ENCODE results near the gene ZNHIT2.

The ZNHIT2 gene

DNA sequence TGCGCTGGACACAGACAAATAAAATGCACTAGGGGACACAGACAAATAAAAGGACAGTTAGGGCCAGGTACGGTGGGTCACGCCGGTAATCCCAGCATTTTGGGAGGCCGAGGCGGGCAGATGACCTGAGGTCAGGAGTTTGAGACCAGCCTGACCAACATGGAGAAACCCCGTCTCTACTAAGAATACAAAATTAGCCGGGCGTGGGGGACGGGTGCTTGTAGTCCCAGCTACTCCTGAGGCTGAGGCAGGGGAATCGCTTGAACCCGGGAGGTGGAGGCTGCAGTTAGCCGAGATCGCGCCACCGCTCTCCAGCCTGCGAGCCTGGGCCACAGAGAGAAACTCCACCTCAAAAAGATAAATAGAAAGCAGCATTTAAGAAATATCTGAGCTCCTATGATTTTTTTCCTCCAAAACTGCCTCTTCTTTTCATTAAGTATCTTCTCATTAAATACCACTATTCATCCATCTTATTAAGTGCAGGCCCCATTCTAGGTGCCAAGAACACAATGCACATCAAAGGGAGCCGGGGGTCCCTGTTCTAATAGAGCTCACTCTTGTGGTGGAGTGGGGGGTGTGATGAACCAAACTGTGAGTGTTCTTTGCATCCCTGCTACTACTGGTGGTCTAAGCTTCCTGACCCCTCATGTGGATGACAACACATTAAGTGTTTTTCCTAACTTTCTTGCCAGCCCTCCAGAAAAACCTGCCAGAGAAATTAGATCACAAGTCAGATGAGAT, 766 bp upstream of the ZNHIT2 start:
- DNase-seq = no peak

DNA sequence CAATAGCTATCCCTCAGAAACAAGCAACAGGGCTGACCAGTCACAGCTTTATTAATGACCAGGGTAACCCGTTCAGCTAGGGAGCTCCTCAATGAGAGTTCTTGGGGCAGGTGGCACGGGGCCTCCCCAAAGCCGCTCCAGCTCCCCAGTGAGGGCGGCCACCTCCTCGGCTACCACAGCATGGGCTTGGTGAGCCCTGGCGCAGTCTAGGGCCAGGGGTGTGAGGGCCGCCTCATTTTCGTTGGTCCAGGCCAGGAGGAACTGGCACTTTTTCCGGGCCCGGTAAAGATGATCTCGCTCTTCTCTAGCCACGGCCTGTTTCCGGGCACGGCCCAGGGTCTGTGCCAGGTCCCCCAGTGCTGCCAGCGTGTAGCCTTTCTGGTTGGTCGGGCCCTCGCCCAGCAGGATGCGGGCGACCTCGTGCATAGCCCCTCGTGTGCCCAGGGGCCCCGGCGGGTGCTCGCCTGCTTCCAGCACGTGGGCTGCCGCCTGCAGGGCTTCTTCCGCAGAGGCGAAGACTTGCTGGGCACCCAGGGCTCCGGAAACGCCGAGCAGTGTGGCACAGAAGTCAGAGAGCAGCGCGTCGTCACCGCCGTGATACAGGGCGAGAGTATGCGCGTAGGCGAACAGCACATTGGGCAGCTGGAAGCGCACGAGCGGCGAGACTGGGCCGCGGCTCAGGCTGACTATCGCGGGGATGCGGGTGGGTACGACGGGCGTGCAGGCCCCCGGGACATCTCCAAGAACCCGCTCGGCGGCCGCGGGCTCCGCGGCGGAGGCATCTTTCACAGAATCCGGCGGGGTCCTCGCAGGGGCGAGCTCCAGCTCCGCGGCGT, 913 bp downstream of the ZNHIT2 start:
- DNase-seq = peak; percentile 63

DNA sequence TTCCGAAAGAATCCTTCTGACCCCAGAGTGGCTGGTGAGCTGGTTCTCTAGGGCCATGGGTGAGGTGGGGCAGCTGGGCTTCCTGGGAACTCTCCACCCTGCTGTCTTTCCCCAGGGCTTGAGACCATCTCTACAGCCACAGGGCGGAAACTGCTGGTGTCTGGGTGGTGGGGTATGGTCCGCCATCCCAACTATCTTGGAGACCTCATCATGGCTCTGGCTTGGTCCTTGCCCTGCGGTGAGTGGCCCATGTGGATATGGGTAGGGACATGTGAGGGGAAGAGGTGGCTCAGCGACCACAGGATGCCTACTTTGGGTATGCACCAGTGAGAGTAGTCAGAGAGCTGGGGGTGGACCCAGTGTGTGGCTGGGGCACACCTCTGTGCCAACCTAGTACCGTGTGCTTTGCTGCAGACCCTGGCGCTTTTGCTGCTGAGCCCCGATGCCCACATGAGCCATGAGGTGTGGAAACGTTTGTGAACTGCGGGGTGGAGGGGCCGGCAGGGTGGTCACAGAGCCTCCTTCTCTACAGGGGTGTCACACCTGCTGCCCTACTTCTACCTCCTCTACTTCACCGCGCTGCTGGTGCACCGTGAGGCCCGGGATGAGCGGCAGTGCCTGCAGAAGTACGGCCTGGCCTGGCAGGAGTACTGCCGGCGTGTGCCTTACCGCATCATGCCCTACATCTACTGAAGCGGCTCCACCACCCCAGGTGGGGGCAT, 2.0 kb downstream of the ZNHIT2 start:
- DNase-seq = no peak

DNA sequence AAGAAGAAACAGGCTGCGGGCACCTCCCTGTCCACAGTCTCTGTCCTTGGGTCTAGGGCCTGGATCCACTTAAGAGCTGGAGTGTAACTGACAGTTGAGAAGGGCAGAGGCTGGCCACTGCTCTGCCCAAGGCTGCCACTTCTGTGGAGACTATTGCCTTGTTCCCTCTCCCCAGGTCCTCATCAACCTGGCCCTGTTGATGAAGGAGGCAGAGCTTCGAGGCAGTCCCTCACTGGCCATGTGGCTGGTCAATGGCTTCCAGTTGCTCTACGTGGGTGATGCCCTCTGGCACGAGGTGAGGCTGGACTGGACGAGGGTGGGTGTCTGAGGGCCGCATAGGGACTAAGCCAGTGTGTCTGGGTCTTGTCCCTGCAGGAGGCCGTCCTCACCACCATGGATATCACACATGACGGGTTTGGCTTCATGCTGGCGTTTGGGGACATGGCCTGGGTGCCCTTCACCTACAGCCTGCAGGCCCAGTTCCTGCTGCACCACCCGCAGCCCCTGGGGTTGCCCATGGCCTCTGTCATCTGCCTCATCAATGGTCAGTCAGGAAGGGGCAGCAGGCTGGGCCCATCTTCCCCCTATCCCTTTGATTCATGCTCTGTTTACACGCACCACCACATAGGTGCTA, 2.8 kb downstream of the ZNHIT2 start:
- no peak for DNase-seq

DNA sequence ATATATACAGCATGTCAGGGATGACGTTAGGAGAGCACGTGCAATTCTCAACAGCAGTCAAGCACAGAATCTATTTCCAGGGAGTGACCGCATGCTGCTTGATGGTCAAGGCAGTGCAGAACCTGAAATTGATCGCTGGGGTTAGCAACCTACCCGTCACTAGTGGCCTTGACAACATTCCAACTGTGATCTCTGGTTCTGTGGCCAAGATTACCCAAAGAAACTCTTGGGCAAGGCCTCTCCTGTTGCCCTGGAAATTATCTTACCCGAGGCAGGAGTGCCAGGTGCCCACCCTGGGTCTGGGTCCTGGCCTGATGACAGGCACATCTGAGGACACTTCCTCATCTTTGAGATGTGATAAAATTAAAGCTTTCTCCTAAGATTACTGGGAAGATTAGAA, 3.7 kb downstream of the ZNHIT2 start:
- DNase-seq = no peak

DNA sequence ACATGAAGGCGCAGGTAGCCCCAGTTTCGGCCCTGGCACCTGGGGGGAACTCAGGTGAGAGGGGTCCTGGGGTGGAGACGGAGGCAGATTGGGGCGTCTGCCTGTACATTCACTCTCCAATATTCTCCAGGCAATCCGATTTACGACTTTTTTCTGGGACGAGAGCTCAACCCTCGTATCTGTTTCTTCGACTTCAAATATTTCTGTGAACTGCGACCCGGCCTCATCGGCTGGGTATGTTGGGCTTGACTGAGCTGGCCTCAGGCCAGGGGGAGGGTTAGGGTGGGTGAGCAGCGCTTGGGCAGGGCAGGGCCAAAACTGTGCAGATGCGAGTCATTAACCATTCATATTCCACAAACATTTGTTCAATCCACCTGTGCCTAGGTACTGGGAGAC, 4.1 kb downstream of the ZNHIT2 start:
- DNase-seq = no peak

DNA sequence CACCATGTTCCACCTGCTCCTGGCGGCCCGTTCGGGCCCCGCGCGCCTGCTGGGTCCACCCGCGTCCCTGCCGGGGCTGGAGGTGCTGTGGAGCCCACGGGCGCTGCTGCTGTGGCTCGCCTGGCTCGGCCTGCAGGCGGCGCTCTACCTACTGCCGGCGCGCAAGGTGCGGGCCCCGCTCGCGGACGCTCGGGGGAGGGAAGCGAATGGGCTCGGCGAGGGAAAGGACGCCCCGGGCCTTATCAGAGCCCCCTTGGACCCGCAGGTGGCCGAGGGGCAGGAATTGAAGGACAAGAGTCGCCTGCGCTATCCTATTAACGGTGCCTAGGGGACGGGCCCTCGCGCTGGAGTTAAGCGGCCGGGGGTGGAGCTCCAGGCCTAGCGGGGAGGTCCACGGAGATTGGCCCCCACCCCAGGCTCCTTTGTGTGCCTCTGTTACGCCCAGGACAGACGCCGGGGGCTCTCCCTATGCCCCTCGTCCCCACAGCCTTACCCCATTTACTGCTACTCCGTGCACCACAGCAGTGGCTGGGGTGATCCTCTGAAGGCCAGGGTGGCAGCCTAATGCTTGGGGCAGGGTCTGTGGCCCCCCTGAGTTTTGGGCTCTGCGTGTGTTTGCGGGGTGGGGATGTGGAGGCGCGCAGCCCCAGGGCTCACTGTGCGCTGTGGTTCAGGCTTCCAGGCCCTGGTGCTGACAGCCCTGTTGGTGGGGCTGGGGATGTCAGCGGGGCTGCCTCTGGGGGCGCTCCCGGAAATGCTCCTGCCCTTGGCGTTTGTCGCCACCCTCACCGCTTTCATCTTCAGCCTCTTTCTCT, 4.7 kb downstream of the ZNHIT2 start:
- DNase-seq = peak; percentile 79

DNA sequence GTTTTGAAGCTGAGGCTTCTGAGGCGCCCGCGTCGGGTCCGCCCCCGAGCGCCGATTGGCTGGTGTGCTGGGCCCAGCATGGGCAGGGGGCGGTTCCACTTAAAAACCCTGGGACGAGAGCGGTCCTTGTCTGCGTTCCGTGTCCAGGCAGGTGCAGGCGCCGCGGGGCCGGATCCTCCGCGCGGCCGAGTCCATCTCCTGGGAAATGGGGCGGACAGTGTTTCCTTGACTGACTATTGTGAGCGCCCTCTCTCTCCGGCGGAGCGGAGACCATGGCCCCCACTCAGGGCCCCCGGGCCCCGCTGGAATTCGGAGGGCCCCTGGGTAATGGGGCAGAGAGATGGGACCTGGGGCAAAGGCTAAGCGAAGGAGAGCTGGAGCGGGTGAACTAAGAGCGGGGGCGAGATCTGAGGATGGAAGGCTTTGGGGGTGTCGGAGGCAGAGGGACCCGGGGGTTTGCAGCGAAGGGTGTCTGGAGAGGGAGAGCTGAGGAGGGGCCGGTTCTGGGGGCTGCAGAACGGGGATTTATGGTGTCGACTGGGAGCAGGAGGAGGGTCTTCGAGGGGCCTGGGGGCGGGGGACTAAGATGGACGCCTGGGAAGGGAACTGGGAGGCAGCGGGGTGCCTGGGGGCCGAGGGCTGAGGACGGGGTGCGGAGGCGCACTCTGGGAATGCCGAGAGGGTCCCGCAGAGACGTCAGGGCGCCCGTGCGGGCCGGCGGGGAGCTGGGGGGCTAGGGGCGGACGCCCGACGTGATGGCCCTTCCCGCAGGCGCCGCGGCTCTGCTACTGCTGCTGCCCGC, 5.6 kb downstream of the ZNHIT2 start, which contains the start of gene TM7SF2:
Gene TM7SF2, plus strand, starts transcription at position 129 of the 802 bp plus-strand sequence. Its CDS starts 144 bp downstream, at position 273.
- peak; percentile 96 for DNase-seq

DNA sequence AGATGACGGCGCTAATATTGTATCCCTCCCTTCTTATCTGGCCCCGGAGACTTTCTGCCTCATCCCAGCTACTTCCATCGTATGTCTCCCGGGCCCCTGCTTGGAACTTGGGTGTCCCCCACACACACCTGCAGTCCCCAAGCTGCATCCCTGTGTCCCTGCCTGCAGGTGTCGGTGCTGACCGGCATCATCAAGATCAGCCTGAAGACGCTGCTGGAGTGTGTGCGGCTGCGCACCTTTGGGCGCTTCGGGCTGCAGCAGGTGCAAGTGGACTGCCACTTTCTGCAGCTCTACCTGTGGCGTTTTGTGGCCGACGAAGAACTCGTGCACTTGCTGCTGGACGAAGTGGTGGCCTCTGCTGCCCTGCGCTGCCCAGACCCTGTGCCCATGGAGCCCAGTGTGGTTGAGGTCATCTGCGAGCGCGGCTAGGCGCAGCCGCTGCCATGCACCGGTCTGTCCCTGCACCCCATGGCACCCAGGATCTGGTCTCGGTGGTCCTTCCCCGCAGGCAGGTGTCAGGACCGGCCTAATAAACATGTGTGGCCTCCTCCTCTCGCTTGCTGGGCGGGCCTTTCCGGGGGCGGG, 6.2 kb downstream of the ZNHIT2 start:
- no peak for DNase-seq

DNA sequence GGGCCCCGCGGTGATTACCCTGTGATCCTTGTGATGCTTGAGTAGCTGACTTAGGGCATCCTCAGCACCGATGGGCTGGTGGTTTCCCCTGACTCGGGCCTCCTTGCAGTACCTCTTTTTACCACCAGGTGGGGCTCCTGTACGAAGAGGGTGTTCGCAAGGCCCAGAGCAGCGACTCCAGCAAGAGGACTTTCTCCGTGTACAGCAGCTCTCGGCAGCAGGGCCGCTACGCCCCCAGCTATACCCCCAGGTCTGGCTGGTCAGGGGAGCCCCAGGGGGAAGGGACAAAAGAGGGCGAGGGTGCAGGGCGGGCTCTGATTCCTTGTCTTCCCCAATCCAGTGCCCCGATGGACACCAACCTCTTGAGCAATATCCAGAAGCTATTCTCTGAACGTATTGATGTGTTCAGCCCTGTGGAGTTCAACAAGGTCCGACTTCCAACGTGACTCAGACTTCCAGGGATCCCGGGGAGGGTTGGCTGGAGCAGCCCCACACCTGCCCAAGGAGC, 7.1 kb downstream of the ZNHIT2 start:
- peak; percentile 97 for DNase-seq

DNA sequence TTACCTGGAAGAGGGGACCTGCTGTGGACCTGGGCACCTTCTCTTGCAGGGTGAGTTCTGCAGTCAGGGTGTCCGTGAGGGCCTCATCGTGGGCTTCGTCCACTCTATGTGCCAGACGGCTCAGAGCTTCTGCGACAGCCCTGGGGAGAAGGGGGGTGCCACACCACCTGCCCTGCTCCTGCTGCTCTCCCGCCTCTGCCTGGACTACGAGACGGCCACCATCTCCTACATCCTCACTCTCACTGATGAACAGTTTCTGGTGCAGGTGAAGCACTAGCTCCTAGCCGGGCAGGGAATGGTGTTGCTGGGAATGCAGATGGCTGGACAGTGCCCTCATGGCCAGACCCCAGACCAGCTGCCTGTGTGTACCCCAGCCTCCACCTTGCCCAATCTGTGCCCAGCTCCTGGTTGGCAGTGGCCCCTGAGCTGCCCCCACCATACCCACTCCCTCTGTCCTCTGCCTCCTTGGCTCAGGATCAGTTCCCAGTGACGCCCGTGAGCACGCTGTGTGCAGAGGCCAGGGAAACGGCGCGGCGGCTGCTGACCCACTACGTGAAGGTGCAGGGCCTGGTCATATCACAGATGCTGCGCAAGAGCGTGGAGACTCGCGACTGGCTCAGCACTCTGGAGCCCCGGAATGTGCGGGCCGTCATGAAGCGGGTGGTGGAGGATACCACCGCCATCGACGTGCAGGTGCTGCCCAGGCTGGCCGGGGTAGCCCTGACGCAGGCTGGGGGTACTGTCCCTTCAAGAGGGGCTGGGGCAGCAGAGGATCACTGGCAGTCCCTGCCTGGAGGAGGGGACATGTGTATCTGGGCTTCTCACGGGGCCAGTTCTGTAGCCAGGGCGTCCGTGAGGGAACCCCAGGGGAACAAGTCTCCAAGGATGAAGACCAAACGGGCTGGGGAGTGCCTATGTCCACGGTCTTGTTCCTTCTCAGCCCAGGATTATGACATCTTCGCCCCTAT, 8.0 kb downstream of the ZNHIT2 start:
- DNase-seq = no peak

DNA sequence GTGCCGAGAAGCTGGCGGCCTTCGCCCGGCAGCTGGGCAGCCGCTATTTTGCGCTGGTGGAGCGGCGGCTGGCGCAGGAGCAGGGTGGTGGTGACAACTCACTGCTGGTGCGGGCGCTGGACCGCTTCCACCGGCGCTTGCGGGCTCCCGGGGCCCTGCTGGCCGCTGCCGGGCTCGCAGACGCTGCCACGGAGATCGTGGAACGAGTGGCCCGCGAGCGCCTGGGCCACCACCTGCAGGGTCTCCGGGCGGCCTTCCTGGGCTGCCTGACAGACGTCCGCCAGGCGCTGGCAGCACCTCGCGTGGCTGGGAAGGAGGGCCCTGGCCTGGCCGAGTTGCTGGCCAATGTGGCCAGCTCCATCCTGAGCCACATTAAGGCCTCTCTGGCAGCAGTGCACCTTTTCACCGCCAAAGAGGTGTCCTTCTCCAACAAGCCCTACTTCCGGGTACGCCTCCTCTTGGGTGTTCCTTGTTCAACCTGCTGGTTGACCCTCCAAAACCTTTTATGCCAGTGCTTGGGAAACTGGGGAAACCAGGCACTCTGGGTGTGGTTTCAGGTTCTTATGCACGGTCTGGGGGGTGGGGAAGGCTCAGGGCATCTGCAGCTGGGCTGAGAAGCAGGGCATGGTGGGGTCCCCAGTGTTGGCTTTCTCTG, 8.9 kb downstream of the ZNHIT2 start:
- DNase-seq = no peak

DNA sequence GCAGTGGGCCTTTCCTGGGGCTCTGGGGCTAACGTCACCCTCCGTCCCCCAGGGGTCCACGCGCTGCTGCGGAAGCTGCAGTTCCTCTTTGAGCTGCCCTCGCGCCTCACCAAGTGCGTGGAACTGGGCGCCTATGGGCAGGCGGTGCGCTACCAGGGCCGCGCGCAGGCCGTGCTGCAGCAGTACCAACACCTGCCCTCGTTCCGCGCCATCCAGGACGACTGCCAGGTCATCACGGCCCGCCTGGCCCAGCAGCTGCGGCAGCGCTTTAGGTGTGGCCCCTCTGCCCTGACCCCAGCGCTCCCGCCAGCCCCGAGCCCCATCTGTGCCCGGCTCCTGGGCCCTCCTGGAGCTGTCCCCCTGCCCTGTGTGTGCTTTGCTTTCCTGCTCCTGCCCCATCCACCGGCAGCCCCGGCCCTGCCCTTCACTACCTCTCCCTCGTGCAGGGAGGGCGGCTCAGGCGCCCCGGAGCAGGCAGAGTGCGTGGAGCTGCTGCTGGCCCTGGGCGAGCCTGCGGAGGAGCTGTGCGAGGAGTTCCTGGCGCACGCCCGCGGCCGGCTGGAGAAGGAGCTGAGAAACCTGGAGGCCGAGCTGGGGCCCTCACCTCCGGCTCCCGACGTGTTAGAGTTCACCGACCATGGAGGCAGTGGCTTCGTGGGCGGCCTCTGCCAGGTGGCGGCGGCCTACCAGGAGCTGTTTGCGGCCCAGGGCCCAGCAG, 9.6 kb downstream of the ZNHIT2 start:
- DNase-seq = no peak

DNA sequence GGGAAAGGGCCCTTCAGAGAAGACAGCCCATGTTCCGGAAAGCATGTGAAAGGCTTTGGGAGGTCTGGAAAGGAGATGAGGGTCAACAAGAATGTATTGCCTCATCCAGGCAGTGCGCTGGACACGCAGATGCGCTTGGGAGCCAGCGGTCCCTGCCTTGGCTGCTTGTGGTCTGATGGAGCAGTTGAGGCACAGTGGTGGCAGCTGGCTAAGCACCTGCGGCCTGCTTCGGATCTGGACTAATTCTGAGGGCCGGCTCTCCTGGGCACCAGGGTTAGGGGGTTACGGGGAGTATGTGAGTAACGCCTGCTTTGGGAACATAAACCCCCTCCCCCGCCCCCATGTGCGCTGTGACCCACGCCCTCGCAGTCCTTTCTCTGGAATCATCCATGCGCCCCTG, 10.4 kb downstream of the ZNHIT2 start:
- no peak for DNase-seq

DNA sequence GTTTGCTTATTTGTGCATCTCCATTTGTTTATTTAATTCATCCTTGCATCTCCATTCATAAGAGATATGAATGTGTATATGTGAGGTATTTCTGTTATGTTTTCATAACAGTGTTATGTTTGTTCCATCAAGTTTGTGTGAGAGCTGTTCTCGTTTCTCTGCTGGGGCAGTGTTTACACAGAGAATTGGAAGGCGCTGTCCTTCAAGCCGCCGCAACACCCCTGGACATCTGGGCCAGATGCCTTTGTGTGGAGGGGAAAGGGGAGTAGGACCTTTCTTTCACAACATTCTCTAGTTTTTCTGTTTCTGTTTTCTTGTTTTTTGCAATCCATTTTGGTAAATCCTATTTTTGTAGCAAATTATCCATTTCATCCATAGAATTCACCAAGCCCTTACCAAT, 12.9 kb downstream of the ZNHIT2 start:
- no peak for DNase-seq

DNA sequence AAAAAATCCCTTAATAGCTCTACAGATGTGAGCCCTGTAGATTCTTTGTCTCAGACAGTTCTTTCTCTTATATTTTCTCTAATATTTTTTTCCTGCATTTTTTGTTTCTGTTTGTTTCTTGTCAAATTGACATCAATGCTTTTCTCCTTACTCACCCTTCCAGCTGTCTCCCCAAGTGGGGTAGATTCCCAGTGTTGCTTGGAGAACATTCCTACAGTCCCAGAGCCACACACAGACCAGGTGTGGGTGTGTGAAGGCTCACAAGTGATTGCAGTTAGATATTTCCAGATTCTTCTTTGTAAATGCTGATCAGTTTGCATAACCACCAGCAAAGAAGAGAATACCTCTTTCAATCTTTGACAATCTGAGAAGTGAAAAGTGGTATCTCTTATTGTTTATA, 14.0 kb downstream of the ZNHIT2 start:
- no peak for DNase-seq

DNA sequence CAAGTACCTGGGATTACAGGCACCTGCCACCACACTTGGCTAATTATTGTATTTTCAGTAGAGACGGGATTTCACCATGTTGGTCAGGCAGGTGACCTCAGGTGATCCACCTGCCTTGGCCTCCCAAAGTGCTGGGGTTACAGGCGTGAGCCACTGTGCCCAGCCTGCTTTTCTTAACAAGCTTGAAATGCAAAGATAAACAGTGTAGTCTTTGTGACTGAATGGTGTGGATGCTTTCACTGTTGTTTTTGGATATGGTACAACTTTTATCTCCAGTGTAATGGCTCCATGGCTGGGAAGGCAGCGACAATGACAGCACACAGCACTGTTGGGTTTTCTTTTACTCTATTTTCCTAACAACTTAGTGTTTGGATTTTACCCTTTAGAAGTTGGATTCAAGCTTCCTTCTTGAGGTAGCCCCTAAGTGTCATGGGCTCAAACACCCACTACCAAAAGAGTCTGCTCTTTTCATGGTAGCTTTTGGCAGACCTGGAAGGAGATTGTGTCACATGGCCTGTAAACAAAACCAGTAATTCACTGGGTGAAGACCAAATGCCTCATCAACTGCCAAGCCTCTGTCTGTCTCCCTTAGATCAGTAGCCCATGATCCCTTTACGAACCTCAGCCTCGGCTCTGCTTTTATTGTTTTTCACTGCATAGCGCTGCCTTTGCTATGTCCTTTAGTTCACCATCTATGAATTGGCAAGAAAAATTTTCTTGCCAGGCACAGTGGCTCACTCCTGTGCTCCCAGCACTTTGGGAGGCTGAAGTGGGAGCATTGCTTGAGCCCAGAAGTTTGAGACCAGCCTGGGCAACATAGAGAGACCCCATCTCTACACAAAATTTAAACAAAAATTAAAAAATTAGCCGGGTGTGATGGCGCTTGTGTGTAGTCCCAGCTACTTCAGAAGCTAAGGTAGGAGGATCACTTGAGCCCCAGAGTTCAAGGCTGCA, 15.1 kb downstream of the ZNHIT2 start:
- no peak for DNase-seq

Measured in stimulated activated CD4-positive, alpha-beta T cell treated with anti-CD3 and anti-CD28 coated beads, Interleukin-4, amount 100 ng/mL, for 1 hour (primary cell).